Activated CD8-positive, alpha-beta memory T cell treated with anti-CD3 and anti-CD28 coated beads, Interleukin-2, amount 50 U/mL, for 1 hour (primary cell): ENCODE results near the gene RXFP3.

Experiments
- DNase-seq: peaks from one replicate; pipeline ENCODE4 v3.0.0-alpha.2; 2020; ENCODE audit errors: extremely low read depth

Gene RXFP3

GRCh38 chr5:33981408-33982162 is 45.4 kb downstream of the RXFP3 start:
- DNase-seq = no peak

- DNase-seq = no peak
Observed at GRCh38 chr5:33984178-33984577, 48.0 kb downstream of the RXFP3 start.

- no peak for DNase-seq
Observed at GRCh38 chr5:33984671-33985124, 48.5 kb downstream of the RXFP3 start, which contains the start of gene SLC45A2. Gene SLC45A2 (minus strand): TSS chr5:33984693. CDS start chr5:33984583, 110 bp downstream.

- DNase-seq = no peak
Observed at GRCh38 chr5:33985447-33985846, 49.3 kb downstream of the RXFP3 start.
